NT2/D1 (cell line): ENCODE data around the gene COL10A1.
"Not testable (repeated sequence)": the region's sequence is repeated elsewhere in the genome, so short reads cannot be mapped to it uniquely, and the experiment has no call there.

Experiments used
- DNase-seq: peaks from one replicate; pipeline ENCODE4 v3.0.0-alpha.2; 2011; ENCODE audit warnings: low read depth, low spot score
- H3K27me3 ChIP-seq: 2 replicates; pipeline ENCODE4 v1.6.0; 2011; ENCODE audit warnings: mild to moderate bottlenecking; ENCODE audit not compliant: insufficient read length, insufficient read depth
- H3K36me3 ChIP-seq: 2 replicates; pipeline ENCODE4 v1.6.1; 2011; ENCODE audit warnings: mild to moderate bottlenecking, low read length, mixed read lengths; ENCODE audit not compliant: insufficient read depth, insufficient read length
- H3K4me1 ChIP-seq: 2 replicates; pipeline ENCODE4 v1.5.1; 2011; ENCODE audit not compliant: insufficient read depth, insufficient read length
- H3K4me3 ChIP-seq: 2 replicates; pipeline ENCODE4 v1.5.1; 2011; ENCODE audit warnings: low read depth; ENCODE audit not compliant: insufficient read length
- H3K9ac ChIP-seq: 2 replicates; pipeline ENCODE4 v1.6.0; 2011; ENCODE audit warnings: low read depth; ENCODE audit not compliant: insufficient read length
- H3K9me3 ChIP-seq: 2 replicates; pipeline ENCODE4 v1.5.1; 2011; ENCODE audit warnings: mild to moderate bottlenecking, low read length; ENCODE audit not compliant: insufficient read depth
- SUZ12 ChIP-seq: IDR thresholded peaks from 2 replicates; pipeline ENCODE4 v1.6.1; 2011; ENCODE audit not compliant: insufficient read length, insufficient read depth; ENCODE audit errors: extremely low read depth
- YY1 ChIP-seq: IDR thresholded peaks from 2 replicates; pipeline ENCODE4 v1.6.1; 2011; ENCODE audit not compliant: insufficient read length, insufficient read depth
- ZNF274 ChIP-seq: IDR thresholded peaks from 2 replicates; pipeline ENCODE4 v1.6.1; 2011; ENCODE audit warnings: mild to moderate bottlenecking, low read depth, low read length

Gene COL10A1

GRCh38 chr6:116096979-116097816, 28.7 kb downstream of the COL10A1 start:
- Histone ChIP-seq H3K27me3 (no peaks in the 10 kb centered on the region), H3K9me3 (peaks cover 15% of the 10 kb centered on the region), H3K9ac (no peak overlapping the region), H3K4me3 (no peak overlapping the region), H3K36me3 (no peaks in the 10 kb centered on the region), H3K4me1 (no peaks in the 10 kb centered on the region)
- no peak for TF ChIP-seq YY1
- no peak for DNase-seq

GRCh38 chr6:116096048-116096759, 29.7 kb downstream of the COL10A1 start:
- H3K9ac ChIP-seq, H3K4me1 ChIP-seq, H3K36me3 ChIP-seq, DNase-seq, H3K27me3 ChIP-seq, H3K4me3 ChIP-seq: not testable (repeated sequence)
- peaks cover 15% of the 10 kb centered on the region for H3K9me3 ChIP-seq

- no peak for TF ChIP-seq ZNF274
- no peak for TF ChIP-seq YY1
- TF ChIP-seq SUZ12 = no peak
- no peak overlapping the region for H3K9ac ChIP-seq
- H3K4me1 ChIP-seq = no peaks in the 10 kb centered on the region
- DNase-seq = no peak
- no peaks in the 10 kb centered on the region for H3K27me3 ChIP-seq
- H3K9me3 ChIP-seq = peaks cover 15% of the 10 kb centered on the region
- no peaks in the 10 kb centered on the region for H3K36me3 ChIP-seq
- no peak overlapping the region for H3K4me3 ChIP-seq
Measured at GRCh38 chr6:116094041-116094440, 31.9 kb downstream of the COL10A1 start.

- H3K9me3 ChIP-seq = peaks cover under 1% of the 10 kb centered on the region; the same call in 1 of the 2 replicates
- no peak overlapping the region for H3K4me3 ChIP-seq
- no peak for DNase-seq
- H3K9ac ChIP-seq = no peak overlapping the region
- H3K27me3 ChIP-seq = no peaks in the 10 kb centered on the region
- no peaks in the 10 kb centered on the region for H3K4me1 ChIP-seq
- TF ChIP-seq YY1 (no peak), ZNF274 (no peak), SUZ12 (no peak)
- H3K36me3 ChIP-seq = no peaks in the 10 kb centered on the region
Measured at GRCh38 chr6:116090251-116090650, 35.7 kb downstream of the COL10A1 start.

- Histone ChIP-seq H3K4me3 (no peak overlapping the region), H3K36me3 (no peaks in the 10 kb centered on the region), H3K9me3 (no peaks in the 10 kb centered on the region; the same call in 1 of the 2 replicates), H3K4me1 (no peaks in the 10 kb centered on the region), H3K27me3 (no peaks in the 10 kb centered on the region), H3K9ac (no peak overlapping the region)
- no peak for TF ChIP-seq YY1
- no peak for TF ChIP-seq SUZ12
- no peak for TF ChIP-seq ZNF274
- no peak for DNase-seq
Measured at GRCh38 chr6:116088946-116089345, 37.0 kb downstream of the COL10A1 start.

- Histone ChIP-seq H3K9me3 (no peaks in the 10 kb centered on the region; the same call in 1 of the 2 replicates), H3K36me3 (no peaks in the 10 kb centered on the region), H3K4me3 (no peak overlapping the region), H3K27me3 (no peaks in the 10 kb centered on the region), H3K9ac (no peak overlapping the region), H3K4me1 (no peaks in the 10 kb centered on the region)
- DNase-seq = no peak
- TF ChIP-seq SUZ12 (no peak), ZNF274 (no peak), YY1 (no peak)
Measured at GRCh38 chr6:116087437-116088027, 38.4 kb downstream of the COL10A1 start.

GRCh38 chr6:116084284-116084683, 41.6 kb downstream of the COL10A1 start:
- TF ChIP-seq SUZ12 (no peak), YY1 (no peak), ZNF274 (no peak)
- Histone ChIP-seq H3K9me3 (no peaks in the 10 kb centered on the region), H3K27me3 (no peaks in the 10 kb centered on the region), H3K36me3 (no peaks in the 10 kb centered on the region), H3K9ac (no peak overlapping the region), H3K4me1 (no peaks in the 10 kb centered on the region), H3K4me3 (no peak overlapping the region)
- DNase-seq = no peak
